ENCODE results near the gene GATAD2B.
"Not testable (repeated sequence)": the region's sequence is repeated elsewhere in the genome, so short reads cannot be mapped to it uniquely, and the experiment has no call there.

The GATAD2B gene

DNA sequence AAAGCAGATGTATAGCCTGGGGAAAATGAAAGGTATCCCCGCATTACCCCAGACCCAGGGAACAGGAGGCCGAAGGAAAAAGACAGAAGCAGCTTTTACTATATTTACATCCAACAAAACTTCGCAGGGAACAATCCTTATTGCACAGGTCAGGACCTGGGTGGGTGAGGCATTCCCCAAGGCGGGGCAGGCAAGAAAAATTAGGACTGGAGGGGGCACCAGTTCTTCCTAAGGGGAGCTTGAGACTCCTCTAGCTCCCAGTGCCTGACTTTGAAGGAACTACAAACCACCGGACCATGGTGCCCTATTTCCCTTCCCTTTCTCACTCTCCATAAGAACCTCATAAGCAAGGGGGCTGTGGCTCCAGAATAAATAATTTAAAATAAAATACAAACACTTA lies 6.7 kb upstream of the GATAD2B start:
- no peak for DNase-seq

DNA sequence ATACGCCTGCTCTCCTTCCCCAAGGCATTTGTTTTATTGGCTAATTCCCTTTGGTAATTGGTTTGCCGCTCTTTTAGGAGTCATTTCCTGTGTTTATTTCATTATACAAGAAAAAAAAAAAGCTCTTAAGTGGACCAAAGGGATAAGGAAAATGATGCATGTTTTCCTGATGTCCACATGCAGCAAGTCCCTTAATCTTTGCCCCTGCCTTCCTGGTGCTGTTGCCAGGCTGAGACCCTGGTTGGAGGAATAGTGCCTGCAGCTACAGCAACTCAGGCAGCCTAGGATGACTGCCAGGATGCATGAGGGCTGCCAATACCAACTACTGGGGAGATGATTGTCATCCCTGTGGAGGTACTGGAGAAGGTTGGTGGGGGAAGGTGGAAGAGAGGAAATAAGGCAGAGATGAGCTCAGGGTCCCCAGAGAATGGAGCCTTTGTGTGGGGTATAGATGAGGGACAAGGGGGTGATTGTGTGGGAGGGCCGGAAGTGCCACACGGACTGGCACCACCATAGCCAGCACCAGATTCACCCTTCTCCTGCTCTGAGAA lies 6.1 kb upstream of the GATAD2B start:
- no peak for DNase-seq

- no peak for DNase-seq
These were observed 5.5 kb upstream of the GATAD2B start for GRCh38 chr1:153928245-153928644.

- DNase-seq = no peak
These were observed 3.6 kb upstream of the GATAD2B start for GRCh38 chr1:153926405-153926804.

DNA sequence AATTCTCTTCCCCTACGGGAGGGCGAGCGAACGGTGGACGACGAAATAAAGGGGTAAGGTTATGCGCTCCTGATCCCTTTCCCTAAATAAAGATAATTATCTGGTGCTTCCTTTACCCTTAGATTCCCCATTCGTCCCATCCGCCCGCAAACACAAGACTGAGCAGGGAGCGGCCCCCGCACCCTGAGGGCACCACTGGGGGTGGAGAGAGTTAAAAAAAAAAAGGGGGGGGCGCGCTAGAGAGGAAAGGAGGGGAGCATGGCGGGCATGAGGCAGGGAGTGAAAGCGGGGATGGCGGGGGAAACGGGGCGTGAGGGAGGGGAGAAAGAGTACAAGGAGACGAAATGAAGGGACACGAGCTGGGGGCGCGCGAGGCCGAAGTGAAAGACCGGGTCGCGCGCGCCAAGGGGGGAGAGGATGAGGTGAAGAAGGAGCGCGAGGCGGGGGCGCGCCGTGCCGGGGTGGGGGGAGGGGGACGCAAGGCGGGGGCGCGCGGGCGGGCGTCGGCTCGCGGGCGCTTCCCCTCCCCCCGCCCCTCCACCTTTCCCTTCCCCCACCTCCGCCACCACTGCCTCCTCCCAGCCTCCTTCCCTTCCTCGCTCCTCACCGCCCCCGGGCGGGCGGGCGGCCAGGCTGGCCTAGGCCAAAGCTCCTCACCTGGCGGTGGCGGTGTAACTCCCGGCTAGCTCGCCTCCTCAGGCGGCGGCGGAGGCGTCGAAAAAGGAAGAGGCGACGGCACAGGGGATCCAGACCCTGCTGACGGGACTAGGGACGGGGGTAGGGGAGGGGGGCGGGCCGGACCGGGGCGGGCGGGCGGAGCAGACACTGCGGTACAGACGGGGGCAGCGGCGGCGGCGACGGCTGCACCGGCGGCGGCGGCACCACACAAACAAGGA lies 448 bp downstream of the GATAD2B start:
- peak; percentile 77 for DNase-seq

GRCh38 chr1:153921803-153922075 lies 1.0 kb downstream of the GATAD2B start:
- no peak for DNase-seq

DNA sequence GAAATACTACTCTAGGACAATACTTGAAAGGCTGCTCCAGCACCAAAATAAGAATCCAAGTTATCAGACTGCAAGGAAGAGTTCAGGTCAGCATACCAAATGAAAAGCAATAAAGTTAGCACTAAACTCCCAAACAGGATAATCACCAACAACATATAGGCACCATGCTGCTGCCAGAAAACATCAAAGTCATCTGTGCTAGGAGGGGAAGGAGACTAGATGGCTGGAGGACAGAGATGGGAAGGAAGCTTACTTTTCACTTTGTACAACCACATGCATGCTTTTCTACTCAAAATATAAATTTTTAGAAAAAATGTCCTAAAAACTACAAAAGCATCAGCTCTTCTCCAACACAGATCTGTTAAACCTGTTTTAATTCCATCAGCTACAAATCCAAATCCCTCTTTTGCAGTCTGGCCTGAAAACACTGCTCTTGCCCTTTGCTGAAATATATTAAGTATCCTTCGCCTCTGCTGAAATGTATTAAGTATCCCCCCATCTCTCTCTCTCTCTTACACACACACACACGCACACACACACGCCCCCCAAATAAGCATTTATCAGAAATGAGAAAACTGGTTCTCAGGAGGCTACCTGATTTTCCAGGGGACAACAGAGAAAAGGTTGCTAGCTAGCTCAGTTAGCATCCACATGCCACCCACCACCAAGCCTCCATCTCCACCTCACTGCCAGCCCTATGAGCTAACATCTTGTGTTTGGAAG lies 1.5 kb downstream of the GATAD2B start:
- DNase-seq = no peak

DNA sequence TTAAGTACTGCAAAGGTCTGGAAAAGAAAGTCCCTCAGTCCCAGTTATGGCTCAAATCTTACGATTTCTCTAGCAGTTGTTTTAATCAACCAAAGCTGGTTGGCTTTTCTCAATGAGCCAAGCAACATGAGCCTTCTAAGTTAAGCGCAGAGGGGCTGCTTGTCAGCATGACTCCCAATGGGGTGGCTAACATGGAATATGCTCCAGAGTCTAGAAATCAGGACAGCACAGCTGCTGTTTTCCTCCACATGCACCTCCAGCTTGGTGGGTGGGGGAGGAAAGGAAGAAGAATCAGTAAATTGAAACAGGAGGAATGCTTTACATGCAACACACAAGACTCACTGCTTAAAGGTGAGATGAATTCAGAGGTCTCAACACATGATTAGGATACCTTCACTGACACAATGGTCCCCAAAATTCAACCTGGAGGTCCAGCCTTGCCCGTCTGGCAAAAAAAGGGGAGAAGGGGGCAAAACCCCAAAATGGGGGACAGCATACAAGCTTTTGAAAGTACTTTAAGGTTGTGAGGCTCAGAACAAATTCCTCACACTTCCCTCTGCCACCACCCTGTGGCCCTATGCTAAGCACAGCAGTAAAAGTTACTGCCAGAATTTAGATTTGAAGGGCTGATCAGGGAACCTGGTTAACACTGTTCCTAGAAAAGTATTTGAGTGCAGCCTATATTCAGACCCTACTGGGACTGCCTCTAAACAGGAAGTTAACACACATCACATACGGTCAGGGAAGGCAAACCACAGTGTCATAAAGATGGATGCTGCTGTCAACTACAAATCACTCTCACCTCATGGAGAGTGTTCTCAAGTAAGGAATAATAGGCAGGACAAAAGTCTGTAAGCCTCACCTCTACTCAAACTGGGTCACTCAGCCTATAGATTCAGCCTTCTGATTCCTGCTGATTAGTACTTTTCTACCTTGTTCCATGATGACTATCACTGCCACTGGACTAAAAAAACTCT lies 2.6 kb downstream of the GATAD2B start:
- no peak for DNase-seq

- DNase-seq = no peak
These were observed 6.5 kb downstream of the GATAD2B start for GRCh38 chr1:153916297-153916696.

DNA sequence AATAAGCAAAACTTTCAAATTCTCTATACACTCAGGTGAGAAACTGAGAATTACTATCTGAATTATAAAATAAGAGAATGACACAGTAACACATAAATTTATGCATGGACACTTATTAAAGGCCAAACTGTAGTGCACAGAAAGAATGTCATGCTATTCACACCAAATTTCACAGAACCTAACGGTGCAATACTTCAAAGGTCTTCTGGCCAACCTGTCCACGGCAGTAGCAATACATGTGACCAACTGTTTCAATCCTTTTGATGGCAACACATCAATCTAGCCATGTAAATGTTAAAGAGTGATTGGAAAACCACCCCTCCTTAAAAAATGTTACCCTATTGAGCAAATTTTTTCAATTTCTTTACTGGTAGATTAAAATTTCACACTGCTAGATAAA lies 10.4 kb downstream of the GATAD2B start:
- no peak for DNase-seq

DNA sequence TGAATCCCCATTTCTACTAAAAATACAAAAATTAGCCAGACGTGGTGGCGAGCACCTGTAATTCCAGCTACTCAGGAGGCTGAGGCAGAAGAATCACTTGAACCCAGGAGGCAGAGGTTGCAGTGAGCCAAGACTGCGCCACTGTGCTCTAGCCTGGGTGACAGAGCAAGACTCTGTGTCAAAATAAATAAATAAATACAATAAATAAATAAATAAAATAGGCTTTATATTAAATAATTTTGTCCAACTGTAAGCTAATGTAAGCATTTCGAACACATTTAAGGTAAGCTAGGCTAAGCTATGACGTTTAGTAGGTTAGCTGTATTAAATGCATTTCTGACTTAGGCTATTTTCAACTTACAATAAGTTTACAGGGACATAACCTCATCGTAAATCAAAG lies 12.2 kb downstream of the GATAD2B start:
- DNase-seq = not testable (repeated sequence)

DNA sequence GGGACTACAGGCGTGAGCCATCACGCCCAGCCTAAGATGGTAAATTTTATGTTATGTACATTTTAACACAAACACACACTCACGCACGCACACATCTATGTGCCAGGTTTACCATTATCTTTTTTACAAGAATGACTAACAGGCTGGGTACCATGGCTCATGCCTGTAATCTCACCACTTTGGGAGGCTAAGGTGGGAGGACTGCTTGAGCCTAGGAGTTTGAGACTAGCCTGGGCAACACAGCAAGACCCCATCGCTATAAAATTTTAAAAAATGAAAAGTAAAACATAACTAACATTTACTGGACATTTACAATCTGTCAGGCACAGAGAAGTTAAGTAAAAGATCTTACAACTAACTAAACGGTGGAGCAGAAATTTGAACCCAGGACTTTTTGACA lies 14.7 kb downstream of the GATAD2B start:
- no peak for DNase-seq

DNA sequence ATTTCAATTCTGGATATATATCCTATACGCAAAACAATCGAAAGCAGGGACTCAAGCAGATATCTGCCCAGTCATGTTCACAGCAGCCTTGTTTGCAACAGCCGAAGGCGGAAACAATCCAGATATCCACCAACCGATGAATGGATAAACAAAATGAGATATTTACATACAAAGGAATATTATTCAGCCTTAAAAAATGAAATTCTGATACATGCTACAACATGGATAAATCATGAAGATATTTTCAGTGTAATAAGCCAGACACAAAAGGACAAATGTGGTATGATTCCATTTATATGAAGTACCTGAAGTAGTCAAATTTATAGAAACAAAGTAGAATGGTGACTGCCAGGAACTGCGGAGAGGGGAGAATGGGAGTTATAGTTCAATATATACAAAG lies 15.6 kb downstream of the GATAD2B start:
- no peak for DNase-seq

DNA sequence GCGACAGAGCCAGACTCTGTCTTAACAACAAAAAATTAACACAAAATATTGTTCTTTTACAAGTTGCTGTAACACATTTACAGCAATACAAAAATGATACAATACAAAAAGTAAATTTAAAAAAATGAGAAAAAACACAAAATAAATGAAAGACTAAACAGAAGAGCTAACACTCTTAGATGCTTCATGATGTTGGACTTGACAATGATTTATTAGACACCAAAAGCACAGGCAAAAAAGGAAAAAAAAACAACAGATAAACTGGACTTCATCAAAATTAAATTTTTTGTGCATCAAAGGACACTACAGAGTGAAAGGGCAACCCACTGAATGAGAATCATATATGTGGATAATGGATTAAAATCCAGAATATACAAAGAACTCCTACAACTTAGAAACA lies 16.4 kb downstream of the GATAD2B start:
- DNase-seq = no peak

- peak; percentile 25 for DNase-seq
These were observed 16.9 kb downstream of the GATAD2B start for GRCh38 chr1:153905908-153906307.

- DNase-seq = no peak
These were observed 18.8 kb downstream of the GATAD2B start for GRCh38 chr1:153903841-153904455.

- no peak for DNase-seq
These were observed 23.3 kb downstream of the GATAD2B start for GRCh38 chr1:153899509-153899908.

GRCh38 chr1:153895866-153896265 lies 26.9 kb downstream of the GATAD2B start:
- not testable (repeated sequence) for DNase-seq

- DNase-seq = not testable (repeated sequence)
These were observed 31.7 kb downstream of the GATAD2B start for GRCh38 chr1:153891042-153891441.

GRCh38 chr1:153888533-153888932 lies 34.2 kb downstream of the GATAD2B start:
- no peak for DNase-seq

- no peak for DNase-seq
These were observed 36.6 kb downstream of the GATAD2B start for GRCh38 chr1:153886127-153886526.

DNA sequence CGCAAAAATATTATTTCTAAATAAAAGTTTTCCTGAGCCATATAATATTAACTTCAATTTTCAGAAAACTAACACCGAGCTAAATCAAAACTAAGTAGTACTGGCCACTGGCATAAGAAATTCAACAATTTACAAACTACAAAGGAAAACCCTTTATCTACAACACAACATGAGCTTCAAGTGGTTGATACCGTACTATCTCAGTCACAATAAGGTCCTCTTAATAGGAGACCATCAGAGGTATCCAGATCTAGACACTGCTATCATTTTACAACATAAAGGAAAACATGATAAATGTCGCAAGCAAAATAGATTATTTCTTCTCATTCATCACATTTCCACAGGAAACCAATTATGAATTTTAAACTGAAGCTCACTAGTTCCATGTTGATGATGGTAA lies 39.5 kb downstream of the GATAD2B start:
- DNase-seq = no peak
